Inflammatory macrophage treated with lipopolysaccharide for 4 hours (primary cell): ENCODE results near the gene NAV2.
"Not testable (repeated sequence)": the region's sequence is repeated elsewhere in the genome, so short reads cannot be mapped to it uniquely, and the experiment has no call there.

ENCODE experiments used
- DNase-seq: peaks from one replicate; pipeline ENCODE4 v3.0.0-alpha.2; 2020

NAV2 gene

GRCh38 chr11:19873730-19874129 is 161.1 kb downstream of the NAV2 start:
- no peak for DNase-seq

- DNase-seq = no peak
Observed at GRCh38 chr11:19874266-19874665, 161.6 kb downstream of the NAV2 start.

GRCh38 chr11:19876750-19877149 is 164.1 kb downstream of the NAV2 start:
- DNase-seq = no peak

DNA sequence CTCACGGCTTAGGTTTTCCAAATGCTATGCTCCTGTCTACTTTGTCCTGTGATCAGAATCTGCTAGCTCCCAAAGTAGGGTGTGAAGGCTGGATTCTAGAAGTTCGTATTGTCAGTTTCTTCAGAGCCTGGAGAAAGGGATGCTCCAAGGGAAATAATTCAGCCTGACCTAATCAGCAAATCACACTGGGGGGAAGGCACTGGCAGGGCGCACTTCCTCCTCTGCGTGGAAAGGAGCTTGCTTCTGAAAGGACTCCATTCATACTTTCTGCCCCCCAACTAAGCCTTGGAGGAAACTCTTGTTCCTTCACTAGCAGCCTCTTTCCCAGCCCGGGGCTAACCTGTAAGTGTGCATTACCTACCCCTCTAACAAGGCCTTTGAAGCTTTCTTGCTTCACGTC is 165.9 kb downstream of the NAV2 start:
- no peak for DNase-seq

GRCh38 chr11:19879307-19880087 is 166.9 kb downstream of the NAV2 start:
- no peak for DNase-seq

GRCh38 chr11:19880088-19880345 is 167.4 kb downstream of the NAV2 start:
- DNase-seq = no peak

- DNase-seq = no peak
Observed at GRCh38 chr11:19881177-19881576, 168.5 kb downstream of the NAV2 start.

DNA sequence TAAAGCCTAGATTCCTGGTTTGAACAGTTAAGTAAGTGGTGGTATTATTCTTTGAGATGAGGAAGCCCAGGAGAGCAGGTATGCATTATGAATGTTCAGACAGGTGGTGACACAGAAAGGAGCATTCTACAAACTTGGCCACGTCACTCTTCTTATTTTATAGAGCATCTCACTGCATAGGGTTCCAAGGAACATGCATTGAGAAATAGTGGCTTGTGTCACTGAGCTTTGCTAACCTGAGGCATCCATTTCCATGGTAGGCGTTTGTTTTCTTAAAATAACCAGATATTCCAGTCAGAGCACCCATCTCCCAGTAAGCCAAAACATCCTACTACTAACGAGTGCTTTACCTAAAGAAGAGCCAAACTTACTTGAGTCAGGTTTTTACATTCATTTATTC is 169.7 kb downstream of the NAV2 start:
- DNase-seq = no peak

DNA sequence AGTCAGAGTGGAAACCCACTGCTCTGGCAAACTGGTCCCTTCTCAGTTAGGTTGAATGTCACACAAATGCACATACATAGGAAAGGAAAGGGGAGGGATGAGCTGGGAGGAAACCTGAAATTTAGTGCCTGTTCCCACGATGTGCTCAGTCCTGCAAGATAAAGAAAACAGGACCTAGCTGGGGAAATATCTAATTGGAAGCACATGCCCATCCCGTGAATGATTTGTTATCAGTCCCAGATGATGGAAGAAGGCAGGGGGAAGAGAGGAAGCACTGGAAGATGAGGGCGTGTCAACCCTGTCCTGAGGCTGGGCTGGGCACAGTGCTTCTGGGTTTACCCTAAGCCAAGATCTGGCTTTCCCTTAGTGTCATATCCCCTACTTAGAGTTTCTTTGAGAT is 173.9 kb downstream of the NAV2 start:
- DNase-seq = no peak

- DNase-seq = no peak
Observed at GRCh38 chr11:19887842-19888241, 175.2 kb downstream of the NAV2 start.

DNA sequence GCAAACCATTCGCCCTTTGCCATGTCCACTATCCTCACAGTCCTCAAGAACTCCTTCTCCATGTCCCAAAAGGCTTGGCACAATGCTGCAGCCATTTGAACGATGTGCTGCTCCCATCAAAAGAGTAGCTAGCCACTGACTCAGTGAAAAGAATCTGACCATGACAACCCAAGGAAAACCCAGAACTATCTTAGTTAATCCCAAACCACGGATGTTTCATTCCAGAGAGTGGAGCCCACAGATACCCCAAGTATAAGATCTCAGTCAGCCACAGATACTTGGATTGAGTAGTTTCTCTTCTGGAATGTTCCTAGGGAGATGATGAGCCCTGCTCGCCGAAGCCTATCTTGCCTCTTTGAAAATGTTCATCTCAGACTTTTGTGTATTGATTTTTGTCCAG is 176.9 kb downstream of the NAV2 start:
- no peak for DNase-seq

DNA sequence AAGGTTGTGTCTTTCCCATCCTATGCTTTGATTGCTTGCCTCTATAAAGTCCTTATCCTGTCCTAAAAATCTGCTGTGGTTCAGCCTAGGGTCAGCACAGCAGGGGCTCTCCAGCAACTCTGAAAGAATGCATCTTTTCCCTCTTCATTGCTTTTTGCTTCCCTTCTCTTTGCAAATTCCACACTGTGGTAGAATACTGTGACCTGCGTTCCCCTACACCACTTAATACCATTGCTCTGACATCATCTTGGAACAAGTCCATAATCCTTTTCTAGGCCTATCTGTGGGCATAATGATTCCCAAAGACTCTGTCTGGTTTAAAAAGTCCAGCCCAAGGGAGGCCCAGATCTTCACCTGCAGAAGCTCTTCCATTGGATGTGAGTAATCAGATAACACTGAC is 177.7 kb downstream of the NAV2 start:
- no peak for DNase-seq

DNA sequence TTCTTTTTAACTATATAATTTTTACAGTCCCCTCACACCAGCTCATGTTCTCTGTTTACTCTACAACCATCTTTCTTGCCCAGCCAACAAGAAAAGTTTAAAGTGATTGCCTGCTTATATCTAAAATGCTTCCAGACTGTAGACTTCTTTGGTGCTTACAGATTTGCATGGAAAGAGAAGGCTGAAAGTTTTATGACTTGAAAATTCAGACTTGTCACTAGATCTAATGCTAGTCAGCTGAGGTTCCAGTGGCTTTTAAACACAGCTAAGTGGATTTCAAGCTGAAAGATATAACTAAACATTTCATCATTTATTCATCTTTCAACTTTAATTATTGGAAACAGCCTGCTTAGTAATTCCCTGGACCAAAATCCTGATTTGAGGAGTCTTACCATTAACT is 178.4 kb downstream of the NAV2 start:
- no peak for DNase-seq

GRCh38 chr11:19892387-19892786 is 179.8 kb downstream of the NAV2 start:
- DNase-seq = no peak

GRCh38 chr11:19892876-19893275 is 180.2 kb downstream of the NAV2 start:
- no peak for DNase-seq

- DNase-seq = no peak
Observed at GRCh38 chr11:19894404-19894803, 181.8 kb downstream of the NAV2 start.

- not testable (repeated sequence) for DNase-seq
Observed at GRCh38 chr11:19895037-19895436, 182.4 kb downstream of the NAV2 start.

DNA sequence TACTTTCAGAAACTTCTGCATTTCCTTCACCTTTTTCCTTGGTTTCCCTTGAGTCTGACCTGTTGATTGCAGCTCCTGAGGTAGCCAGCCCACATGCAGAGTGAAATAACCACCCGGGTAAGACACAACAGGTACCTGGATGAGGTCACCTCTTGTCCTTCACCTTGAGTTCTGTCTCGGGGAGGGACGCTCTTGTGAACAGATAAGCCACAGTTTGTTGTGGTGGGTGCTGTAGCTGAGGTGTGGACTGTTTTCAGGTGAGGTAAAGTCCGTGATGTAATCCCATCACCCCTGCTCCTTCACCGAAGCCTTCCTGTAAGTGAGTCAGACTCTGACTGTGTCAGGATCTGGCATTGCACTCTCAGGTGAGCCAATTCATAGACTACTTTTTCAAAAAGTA is 183.1 kb downstream of the NAV2 start:
- DNase-seq = no peak

DNA sequence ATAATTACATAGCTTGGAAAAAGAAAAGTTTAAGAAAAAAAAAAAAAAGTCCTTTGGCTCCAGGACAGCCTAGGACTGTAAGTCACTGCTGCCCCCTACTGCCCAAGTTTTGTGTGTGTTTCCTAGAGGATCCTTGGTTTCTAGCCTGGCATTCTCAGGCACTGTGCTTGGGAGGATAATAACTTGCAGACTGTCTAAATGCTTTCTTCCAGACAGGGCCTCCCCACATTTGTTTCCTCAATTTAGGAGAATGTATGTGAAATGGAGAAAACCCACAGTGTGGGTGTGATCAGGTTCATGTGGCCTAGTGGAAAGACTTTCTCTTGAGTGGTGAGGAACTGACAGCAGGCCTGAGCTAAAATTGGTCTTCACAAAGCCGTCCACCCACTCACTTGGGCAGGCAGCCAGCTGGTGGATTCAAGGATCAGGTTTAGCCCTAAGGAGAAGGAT is 191.0 kb downstream of the NAV2 start:
- DNase-seq = peak; percentile 63

- peak; percentile 2 for DNase-seq
Observed at GRCh38 chr11:19905280-19905853, 192.7 kb downstream of the NAV2 start.

GRCh38 chr11:19906126-19906525 is 193.5 kb downstream of the NAV2 start:
- DNase-seq = no peak

DNA sequence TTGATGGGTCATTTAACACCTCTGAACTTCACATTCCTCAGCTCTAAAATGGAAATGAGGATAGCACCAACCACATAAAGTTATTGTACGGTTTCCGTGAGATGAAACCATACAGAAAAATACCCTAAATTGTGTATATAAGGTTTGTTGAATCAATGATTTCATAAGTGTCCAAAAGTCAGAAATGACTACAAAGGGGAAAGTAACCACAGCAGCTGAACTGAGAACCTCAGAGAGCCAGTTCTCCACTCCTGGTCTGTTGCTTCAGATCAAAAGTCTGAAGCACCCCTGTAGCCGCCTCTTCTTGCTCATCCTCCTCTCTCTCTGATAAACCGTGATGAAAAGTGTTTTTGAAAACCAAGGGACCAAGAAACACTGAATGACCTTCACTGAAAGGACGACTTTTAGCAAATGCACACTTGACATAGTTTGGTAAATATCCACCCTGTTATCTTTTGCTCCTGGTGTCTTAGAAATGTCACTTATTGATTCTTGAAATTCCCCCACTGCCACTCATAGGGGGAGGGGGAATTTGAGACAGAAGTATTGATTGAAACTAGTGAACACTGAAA is 194.5 kb downstream of the NAV2 start:
- no peak for DNase-seq

DNA sequence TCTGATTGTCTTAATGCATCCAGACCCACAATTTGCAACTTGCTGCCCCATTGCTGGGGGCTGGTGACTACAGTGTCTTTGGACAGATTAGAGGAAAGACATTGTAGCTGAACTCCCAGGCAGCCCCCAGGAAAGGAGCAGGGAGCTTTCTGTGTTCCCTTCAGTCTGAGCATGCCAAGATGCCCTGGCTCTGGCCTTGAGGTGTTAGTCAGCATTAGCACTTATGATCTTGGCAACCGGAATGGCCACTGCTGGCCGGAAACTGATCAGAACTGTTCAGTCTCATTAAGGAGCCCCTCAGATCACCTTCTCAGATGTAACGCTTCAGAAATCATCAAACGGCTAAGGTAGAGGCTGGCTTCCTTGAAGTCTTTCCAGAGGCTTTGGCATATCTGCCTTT is 195.2 kb downstream of the NAV2 start:
- no peak for DNase-seq

GRCh38 chr11:19910931-19911330 is 198.3 kb downstream of the NAV2 start:
- no peak for DNase-seq
